ENCODE measurements around the gene BRINP1.

BRINP1 gene

DNA sequence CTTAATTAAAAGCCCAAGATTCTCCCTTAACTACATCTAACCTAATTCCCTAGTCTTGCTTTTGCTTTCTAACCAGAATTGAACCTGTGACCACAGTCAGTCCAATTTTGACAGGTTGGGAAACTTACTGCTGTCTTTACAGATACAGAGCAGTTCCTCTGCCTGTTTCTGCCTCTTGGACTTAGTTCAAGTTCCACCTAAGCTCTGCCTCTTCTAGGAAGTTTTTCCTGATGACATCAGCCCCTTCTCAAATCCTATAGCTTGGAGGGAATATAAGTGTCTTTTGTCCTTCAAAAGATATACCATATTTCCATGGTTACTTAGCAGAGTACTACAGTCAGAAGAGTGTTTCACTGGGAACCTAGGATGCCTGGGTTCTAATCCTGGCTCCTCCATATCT, 31.7 kb downstream of the BRINP1 start:
- Histone ChIP-seq H3K36me3 (ENCODE audit: insufficient read depth, low read length) (no peaks in the 10 kb centered on the region), H3K4me3 (ENCODE audit: low read depth in 1 of 2, low read length in 2 of 2) (no peak overlapping the region), H3K9ac (ENCODE audit: low read length) (no peak overlapping the region), H3K9me3 (ENCODE audit: low read length) (no peaks in the 10 kb centered on the region), H3K27me3 (ENCODE audit: control insufficient read depth in 1 of 2, insufficient read depth in 2 of 2, low read length in 2 of 2) (no peaks in the 10 kb centered on the region), H3K4me1 (ENCODE audit: insufficient read depth, low read length) (peaks cover 6% of the 10 kb centered on the region), H3K27ac (ENCODE audit: low read depth, low read length) (no peak overlapping the region)

DNA sequence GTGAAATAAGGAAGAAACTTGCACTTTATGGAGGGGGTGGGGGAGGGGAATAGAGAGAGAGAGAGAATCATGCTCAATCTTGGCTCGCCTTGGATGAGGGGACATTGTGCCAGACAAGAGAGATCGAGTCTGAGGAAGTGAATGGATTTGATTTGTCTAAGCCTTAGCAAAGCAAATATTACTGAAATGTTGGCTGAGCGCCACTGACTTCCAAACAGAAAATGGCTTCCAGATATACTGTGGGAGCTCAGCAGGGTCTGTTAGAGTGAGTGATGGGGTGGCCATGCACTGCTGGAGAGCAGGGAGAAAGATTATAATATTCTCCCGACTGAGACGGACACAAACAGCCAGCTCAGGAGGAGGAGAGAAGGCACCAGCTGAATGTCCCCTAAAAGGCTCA, 34.5 kb downstream of the BRINP1 start:
- Histone ChIP-seq H3K9me3 (ENCODE audit: low read length) (no peaks in the 10 kb centered on the region), H3K4me3 (ENCODE audit: low read depth in 1 of 2, low read length in 2 of 2) (no peak overlapping the region), H3K9ac (ENCODE audit: low read length) (no peak overlapping the region), H3K4me1 (ENCODE audit: insufficient read depth, low read length) (peaks cover 6% of the 10 kb centered on the region), H3K36me3 (ENCODE audit: insufficient read depth, low read length) (no peaks in the 10 kb centered on the region), H3K27me3 (ENCODE audit: control insufficient read depth in 1 of 2, insufficient read depth in 2 of 2, low read length in 2 of 2) (no peaks in the 10 kb centered on the region), H3K27ac (ENCODE audit: low read depth, low read length) (no peak overlapping the region)

DNA sequence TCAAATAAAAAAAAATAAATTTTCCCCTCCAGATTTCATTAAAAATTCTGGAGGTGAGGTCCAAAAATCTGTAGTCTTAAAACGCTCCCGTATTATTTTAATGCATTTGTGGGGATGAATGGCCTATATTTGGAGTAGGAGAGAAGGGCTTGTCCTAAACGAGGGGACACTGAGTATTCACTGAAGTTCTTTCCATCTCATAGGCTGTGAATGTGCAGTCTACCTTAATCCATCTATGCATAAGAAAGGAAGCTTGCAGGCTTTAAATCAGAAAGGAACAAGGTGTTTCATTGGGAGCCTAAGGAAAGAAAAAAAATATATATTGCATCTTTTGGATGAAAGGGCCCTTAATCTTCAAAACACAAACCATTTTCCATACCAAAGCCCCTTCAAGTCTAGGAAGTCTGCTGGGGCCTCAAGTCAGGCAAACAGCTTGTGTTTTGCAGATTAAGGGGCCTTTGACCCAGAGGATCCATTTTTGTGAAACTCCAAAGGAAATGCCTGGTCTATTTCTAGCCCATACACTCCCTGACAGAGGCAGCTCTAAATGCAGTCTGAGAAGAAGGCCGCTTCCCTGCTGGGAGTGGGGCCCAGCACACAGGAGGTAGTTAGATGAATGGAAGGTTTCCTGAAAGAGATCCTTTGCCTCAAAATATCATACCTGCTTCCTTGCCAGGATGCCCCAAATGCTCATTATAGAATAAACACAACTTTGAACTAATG, 35.6 kb downstream of the BRINP1 start:
- Histone ChIP-seq H3K27ac (ENCODE audit: low read depth, low read length) (no peak overlapping the region), H3K27me3 (ENCODE audit: control insufficient read depth in 1 of 2, insufficient read depth in 2 of 2, low read length in 2 of 2) (no peaks in the 10 kb centered on the region), H3K9ac (ENCODE audit: low read length) (no peak overlapping the region)

DNA sequence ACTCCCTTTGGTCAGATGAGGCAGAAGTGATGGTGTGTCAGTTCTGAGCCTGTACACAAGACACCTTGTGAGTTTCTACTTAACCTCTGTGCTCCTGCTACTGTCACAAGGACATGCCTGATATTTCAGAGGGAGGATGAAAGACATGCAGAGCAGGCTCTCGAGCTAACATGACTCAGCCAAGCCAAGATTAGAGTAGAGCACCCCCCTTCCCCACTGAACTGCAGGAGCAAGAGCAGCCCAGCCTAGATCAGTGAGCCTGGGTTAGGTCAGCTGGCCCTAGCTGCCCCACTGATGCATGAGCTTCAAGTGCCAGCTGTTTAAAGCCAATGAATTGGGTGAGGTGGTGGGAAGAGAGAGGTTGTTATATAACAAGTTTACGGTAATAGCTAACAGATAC, 36.7 kb downstream of the BRINP1 start:
- no peaks in the 10 kb centered on the region for H3K27me3 ChIP-seq (ENCODE audit: control insufficient read depth in 1 of 2, insufficient read depth in 2 of 2, low read length in 2 of 2)
- peaks cover 6% of the 10 kb centered on the region for H3K4me1 ChIP-seq (ENCODE audit: insufficient read depth, low read length)
- no peak overlapping the region for H3K4me3 ChIP-seq (ENCODE audit: low read depth in 1 of 2, low read length in 2 of 2)
- H3K36me3 ChIP-seq (ENCODE audit: insufficient read depth, low read length): no peaks in the 10 kb centered on the region
- H3K9ac ChIP-seq (ENCODE audit: low read length): no peak overlapping the region
- no peak overlapping the region for H3K27ac ChIP-seq (ENCODE audit: low read depth, low read length)
- no peaks in the 10 kb centered on the region for H3K9me3 ChIP-seq (ENCODE audit: low read length)

More for the DNA sequence above, 35.6 kb downstream of the BRINP1 start:
- Histone ChIP-seq H3K36me3 (ENCODE audit: insufficient read depth, low read length) (no peaks in the 10 kb centered on the region), H3K4me3 (ENCODE audit: low read depth in 1 of 2, low read length in 2 of 2) (no peak overlapping the region), H3K9me3 (ENCODE audit: low read length) (no peaks in the 10 kb centered on the region), H3K4me1 (ENCODE audit: insufficient read depth, low read length) (peaks cover 6% of the 10 kb centered on the region)

DNA sequence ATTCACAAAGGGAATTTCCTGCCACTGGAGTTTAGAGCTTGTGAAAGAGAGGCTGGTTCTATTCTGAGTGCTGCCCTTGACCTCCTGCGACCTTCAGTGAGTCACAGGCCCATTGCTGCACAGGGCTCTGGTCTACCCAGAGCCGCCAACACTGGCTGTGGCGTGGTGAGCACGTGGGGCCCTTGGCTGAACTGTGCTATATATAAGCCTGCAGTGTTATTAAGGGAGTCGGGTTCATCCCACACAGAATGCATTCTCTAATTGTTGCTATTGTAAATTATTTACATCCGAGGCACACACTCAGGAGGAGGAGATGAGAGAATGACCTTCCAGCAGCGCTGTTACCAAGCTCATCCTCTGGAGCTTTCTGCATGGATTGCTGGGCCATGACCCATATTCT, 47.1 kb downstream of the BRINP1 start:
- Histone ChIP-seq H3K9me3 (ENCODE audit: low read length) (no peaks in the 10 kb centered on the region), H3K27ac (ENCODE audit: low read depth, low read length) (no peak overlapping the region), H3K4me1 (ENCODE audit: insufficient read depth, low read length) (no peaks in the 10 kb centered on the region), H3K4me3 (ENCODE audit: low read depth in 1 of 2, low read length in 2 of 2) (no peak overlapping the region), H3K9ac (ENCODE audit: low read length) (no peak overlapping the region), H3K36me3 (ENCODE audit: insufficient read depth, low read length) (no peaks in the 10 kb centered on the region), H3K27me3 (ENCODE audit: control insufficient read depth in 1 of 2, insufficient read depth in 2 of 2, low read length in 2 of 2) (no peaks in the 10 kb centered on the region)

- Histone ChIP-seq H3K27me3 (ENCODE audit: control insufficient read depth in 1 of 2, insufficient read depth in 2 of 2, low read length in 2 of 2) (no peaks in the 10 kb centered on the region), H3K4me3 (ENCODE audit: low read depth in 1 of 2, low read length in 2 of 2) (no peak overlapping the region), H3K9ac (ENCODE audit: low read length) (no peak overlapping the region), H3K27ac (ENCODE audit: low read depth, low read length) (no peak overlapping the region), H3K36me3 (ENCODE audit: insufficient read depth, low read length) (no peaks in the 10 kb centered on the region), H3K4me1 (ENCODE audit: insufficient read depth, low read length) (no peaks in the 10 kb centered on the region), H3K9me3 (ENCODE audit: low read length) (no peaks in the 10 kb centered on the region)
These were observed 50.9 kb downstream of the BRINP1 start for GRCh38 chr9:119318371-119318770.

DNA sequence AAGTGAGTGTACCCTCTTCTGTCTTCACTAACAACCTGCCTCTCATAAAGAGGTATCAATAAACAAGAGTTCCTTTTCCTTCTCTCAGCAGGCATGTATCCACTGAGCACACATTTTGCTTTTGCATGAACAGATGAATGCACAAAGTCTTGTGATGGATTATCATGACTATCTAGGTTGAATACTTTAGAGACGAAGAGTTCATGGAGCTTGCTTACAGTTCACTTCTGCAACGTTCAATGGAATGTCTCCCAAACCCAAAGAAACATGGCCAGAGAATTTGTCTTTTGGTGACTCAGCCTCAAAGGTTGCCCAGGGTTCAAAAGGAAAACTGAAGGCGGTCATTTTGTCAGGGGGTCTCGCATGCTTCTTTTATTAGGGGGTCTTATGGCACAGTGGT, 55.4 kb downstream of the BRINP1 start:
- no peak overlapping the region for H3K9ac ChIP-seq (ENCODE audit: low read length)
- H3K4me1 ChIP-seq (ENCODE audit: insufficient read depth, low read length): no peaks in the 10 kb centered on the region
- H3K27me3 ChIP-seq (ENCODE audit: control insufficient read depth in 1 of 2, insufficient read depth in 2 of 2, low read length in 2 of 2): no peaks in the 10 kb centered on the region
- no peaks in the 10 kb centered on the region for H3K36me3 ChIP-seq (ENCODE audit: insufficient read depth, low read length)
- no peaks in the 10 kb centered on the region for H3K9me3 ChIP-seq (ENCODE audit: low read length)
- H3K27ac ChIP-seq (ENCODE audit: low read depth, low read length): no peak overlapping the region
- H3K4me3 ChIP-seq (ENCODE audit: low read depth in 1 of 2, low read length in 2 of 2): no peak overlapping the region

DNA sequence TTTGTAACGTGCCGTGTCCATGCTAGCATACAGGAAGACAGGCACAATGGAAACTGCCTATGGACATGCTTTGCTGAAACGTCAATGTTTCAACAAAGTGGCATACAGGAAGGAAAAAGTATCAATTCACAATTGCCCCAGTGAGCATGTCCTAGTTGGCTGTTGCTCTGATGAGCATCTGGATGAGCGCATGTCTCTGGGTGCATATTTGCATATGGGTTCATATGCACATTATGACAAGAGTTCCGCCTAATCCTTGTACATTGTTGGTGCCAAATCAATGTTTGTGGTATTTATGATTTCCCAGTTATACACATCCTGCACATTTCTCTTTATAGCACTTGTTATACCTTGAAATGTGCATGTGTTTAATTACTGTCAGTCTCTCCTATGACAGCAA, 58.5 kb downstream of the BRINP1 start:
- no peaks in the 10 kb centered on the region for H3K36me3 ChIP-seq (ENCODE audit: insufficient read depth, low read length)
- H3K4me1 ChIP-seq (ENCODE audit: insufficient read depth, low read length): no peaks in the 10 kb centered on the region
- no peak overlapping the region for H3K27ac ChIP-seq (ENCODE audit: low read depth, low read length)

GRCh38 chr9:119307471-119307870, 61.8 kb downstream of the BRINP1 start:
- no peaks in the 10 kb centered on the region for H3K9me3 ChIP-seq (ENCODE audit: low read length)
- no peaks in the 10 kb centered on the region for H3K36me3 ChIP-seq (ENCODE audit: insufficient read depth, low read length)
- no peaks in the 10 kb centered on the region for H3K4me1 ChIP-seq (ENCODE audit: insufficient read depth, low read length)
- H3K27me3 ChIP-seq (ENCODE audit: control insufficient read depth in 1 of 2, insufficient read depth in 2 of 2, low read length in 2 of 2): no peaks in the 10 kb centered on the region
- H3K4me3 ChIP-seq (ENCODE audit: low read depth in 1 of 2, low read length in 2 of 2): no peak overlapping the region
- no peak overlapping the region for H3K27ac ChIP-seq (ENCODE audit: low read depth, low read length)
- H3K9ac ChIP-seq (ENCODE audit: low read length): no peak overlapping the region

More for the DNA sequence above, 58.5 kb downstream of the BRINP1 start:
- no peak overlapping the region for H3K9ac ChIP-seq (ENCODE audit: low read length)
- H3K9me3 ChIP-seq (ENCODE audit: low read length): no peaks in the 10 kb centered on the region
- H3K27me3 ChIP-seq (ENCODE audit: control insufficient read depth in 1 of 2, insufficient read depth in 2 of 2, low read length in 2 of 2): no peaks in the 10 kb centered on the region
- H3K4me3 ChIP-seq (ENCODE audit: low read depth in 1 of 2, low read length in 2 of 2): no peak overlapping the region

DNA sequence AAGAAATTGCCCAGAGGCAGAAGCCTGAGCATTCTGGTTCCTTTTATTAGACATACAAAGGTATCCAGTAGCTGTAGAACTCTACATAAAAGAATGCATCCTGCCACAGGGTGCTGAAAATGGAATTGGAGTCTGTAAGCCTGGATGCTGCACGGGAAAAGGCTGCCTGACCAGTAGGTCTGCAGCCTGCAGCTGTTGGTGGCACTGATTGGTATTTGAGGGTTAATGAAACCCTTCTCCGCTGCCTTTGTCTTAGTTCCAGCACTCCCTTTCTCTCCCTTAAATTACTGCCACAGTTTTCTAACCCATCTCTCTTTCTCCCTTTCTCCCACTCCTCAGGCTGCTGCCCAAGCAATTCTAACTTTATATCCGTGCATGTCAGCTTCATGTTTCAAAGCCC, 64.7 kb downstream of the BRINP1 start:
- H3K9ac ChIP-seq (ENCODE audit: low read length): no peak overlapping the region
- H3K27me3 ChIP-seq (ENCODE audit: control insufficient read depth in 1 of 2, insufficient read depth in 2 of 2, low read length in 2 of 2): no peaks in the 10 kb centered on the region
- H3K4me1 ChIP-seq (ENCODE audit: insufficient read depth, low read length): no peaks in the 10 kb centered on the region
- no peaks in the 10 kb centered on the region for H3K36me3 ChIP-seq (ENCODE audit: insufficient read depth, low read length)
- H3K27ac ChIP-seq (ENCODE audit: low read depth, low read length): no peak overlapping the region
- H3K4me3 ChIP-seq (ENCODE audit: low read depth in 1 of 2, low read length in 2 of 2): no peak overlapping the region
- no peaks in the 10 kb centered on the region for H3K9me3 ChIP-seq (ENCODE audit: low read length)

- H3K9ac ChIP-seq (ENCODE audit: low read length): no peak overlapping the region
- H3K27me3 ChIP-seq (ENCODE audit: control insufficient read depth in 1 of 2, insufficient read depth in 2 of 2, low read length in 2 of 2): no peaks in the 10 kb centered on the region
- H3K36me3 ChIP-seq (ENCODE audit: insufficient read depth, low read length): no peaks in the 10 kb centered on the region
- no peaks in the 10 kb centered on the region for H3K4me1 ChIP-seq (ENCODE audit: insufficient read depth, low read length)
- H3K27ac ChIP-seq (ENCODE audit: low read depth, low read length): no peak overlapping the region
- H3K9me3 ChIP-seq (ENCODE audit: low read length): no peaks in the 10 kb centered on the region
- H3K4me3 ChIP-seq (ENCODE audit: low read depth in 1 of 2, low read length in 2 of 2): no peak overlapping the region
These were observed 66.1 kb downstream of the BRINP1 start for GRCh38 chr9:119302988-119303698.
